Ovary (tissue), 3 donors: ENCODE results near the gene MMP28.

Source experiments
- CTCF ChIP-seq, 3 donors: fragments of 450-650 bp in 2 of 3; fragments of 200-600 bp in 1 of 3; IDR thresholded peaks; one replicate each; pipeline versions ENCODE4 v1.5.1 to v1.8.0; 2016 to 2022; ENCODE audit warnings: antibody characterized with exemption in 3 of 3, mild to moderate bottlenecking in 1 of 3
- EP300 ChIP-seq: sonication (generic); formaldehyde crosslinking; IDR thresholded peaks from one replicate; pipeline ENCODE4 v1.6.1; 2017; ENCODE audit warnings: antibody characterized with exemption
- POLR2A ChIP-seq: fragments of 450-650 bp; IDR thresholded peaks from one replicate; pipeline ENCODE4 v1.6.1; 2017; ENCODE audit warnings: antibody characterized with exemption, mild to moderate bottlenecking, moderate library complexity
- donor health status: DM: no; HTN: no; CAD: no.

- TF ChIP-seq EP300, result no peak
- no peak for TF ChIP-seq CTCF (IDR thresholded peaks at IDR 0.05)
- TF ChIP-seq POLR2A, result no peak
These were observed 3.6 kb downstream of the MMP28 start for GRCh38 chr17:35791681-35792350.
